ENCODE results near the gene MPHOSPH8.
A peak's percentile ranks its signal among the peaks of the same experiment; 100 is the strongest.

The MPHOSPH8 gene

DNA sequence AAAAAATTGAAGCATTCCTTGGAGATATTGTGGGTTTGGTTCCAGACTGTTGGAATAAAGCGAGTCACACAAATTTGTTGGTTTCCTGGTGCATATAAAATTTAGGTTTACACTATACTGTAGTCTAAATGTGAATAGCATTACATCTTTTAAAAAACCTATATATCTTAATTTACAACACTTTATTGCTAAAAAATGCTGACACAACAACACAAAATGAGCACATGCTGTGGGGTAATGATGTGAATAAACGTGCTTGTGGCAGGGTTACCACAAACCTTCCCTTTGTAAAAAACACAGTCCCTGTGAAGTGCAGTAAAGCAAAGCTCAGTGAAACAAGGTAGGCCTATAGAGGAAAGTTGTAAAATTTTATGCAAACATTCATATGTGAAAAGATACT lies 27.7 kb downstream of the MPHOSPH8 start:
- peaks cover 62% of the 10 kb centered on the region for H3K36me3 Mint-ChIP-seq (ENCODE audit: low read depth)
- H3K4me1 Mint-ChIP-seq, result no peaks in the 10 kb centered on the region
- H3K4me3 Mint-ChIP-seq, result no peak overlapping the region
- TF ChIP-seq, protein P1, sequence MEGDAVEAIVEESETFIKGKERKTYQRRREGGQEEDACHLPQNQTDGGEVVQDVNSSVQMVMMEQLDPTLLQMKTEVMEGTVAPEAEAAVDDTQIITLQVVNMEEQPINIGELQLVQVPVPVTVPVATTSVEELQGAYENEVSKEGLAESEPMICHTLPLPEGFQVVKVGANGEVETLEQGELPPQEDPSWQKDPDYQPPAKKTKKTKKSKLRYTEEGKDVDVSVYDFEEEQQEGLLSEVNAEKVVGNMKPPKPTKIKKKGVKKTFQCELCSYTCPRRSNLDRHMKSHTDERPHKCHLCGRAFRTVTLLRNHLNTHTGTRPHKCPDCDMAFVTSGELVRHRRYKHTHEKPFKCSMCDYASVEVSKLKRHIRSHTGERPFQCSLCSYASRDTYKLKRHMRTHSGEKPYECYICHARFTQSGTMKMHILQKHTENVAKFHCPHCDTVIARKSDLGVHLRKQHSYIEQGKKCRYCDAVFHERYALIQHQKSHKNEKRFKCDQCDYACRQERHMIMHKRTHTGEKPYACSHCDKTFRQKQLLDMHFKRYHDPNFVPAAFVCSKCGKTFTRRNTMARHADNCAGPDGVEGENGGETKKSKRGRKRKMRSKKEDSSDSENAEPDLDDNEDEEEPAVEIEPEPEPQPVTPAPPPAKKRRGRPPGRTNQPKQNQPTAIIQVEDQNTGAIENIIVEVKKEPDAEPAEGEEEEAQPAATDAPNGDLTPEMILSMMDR (IDR thresholded peaks at IDR 0.05; ENCODE audit: unreplicated experiment in 3 of 3), result no peak
- no peaks in the 10 kb centered on the region for H3K9me3 Mint-ChIP-seq
- no peaks in the 10 kb centered on the region for H3K27me3 Mint-ChIP-seq (ENCODE audit: low read depth)
- no peak overlapping the region for H3K27ac Mint-ChIP-seq

DNA sequence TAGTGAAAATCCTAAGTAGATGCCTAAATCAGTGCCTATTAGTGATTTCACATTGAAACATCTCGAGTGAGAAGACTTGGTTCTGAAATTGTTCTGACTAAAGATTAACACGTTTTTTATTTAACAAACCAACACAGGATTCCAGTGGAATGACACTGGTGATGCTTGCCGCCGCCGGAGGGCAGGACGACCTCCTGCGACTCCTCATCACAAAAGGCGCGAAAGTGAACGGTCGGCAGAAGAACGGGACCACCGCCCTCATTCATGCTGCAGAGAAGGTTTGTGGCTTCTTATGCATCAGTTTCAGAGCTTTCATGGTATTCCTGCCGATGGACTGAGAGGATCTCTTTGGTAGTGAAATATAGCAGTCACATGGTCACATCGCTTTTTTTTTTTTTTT lies 28.1 kb downstream of the MPHOSPH8 start:
- peaks cover 65% of the 10 kb centered on the region for H3K36me3 Mint-ChIP-seq (ENCODE audit: low read depth)
- H3K4me1 Mint-ChIP-seq, result no peaks in the 10 kb centered on the region
- no peaks in the 10 kb centered on the region for H3K9me3 Mint-ChIP-seq
- H3K27ac Mint-ChIP-seq, result no peak overlapping the region
- H3K27me3 Mint-ChIP-seq (ENCODE audit: low read depth), result no peaks in the 10 kb centered on the region
- TF ChIP-seq, protein P1 (IDR thresholded peaks at IDR 0.05; ENCODE audit: unreplicated experiment in 3 of 3), result no peak
- H3K4me3 Mint-ChIP-seq, result no peak overlapping the region

DNA sequence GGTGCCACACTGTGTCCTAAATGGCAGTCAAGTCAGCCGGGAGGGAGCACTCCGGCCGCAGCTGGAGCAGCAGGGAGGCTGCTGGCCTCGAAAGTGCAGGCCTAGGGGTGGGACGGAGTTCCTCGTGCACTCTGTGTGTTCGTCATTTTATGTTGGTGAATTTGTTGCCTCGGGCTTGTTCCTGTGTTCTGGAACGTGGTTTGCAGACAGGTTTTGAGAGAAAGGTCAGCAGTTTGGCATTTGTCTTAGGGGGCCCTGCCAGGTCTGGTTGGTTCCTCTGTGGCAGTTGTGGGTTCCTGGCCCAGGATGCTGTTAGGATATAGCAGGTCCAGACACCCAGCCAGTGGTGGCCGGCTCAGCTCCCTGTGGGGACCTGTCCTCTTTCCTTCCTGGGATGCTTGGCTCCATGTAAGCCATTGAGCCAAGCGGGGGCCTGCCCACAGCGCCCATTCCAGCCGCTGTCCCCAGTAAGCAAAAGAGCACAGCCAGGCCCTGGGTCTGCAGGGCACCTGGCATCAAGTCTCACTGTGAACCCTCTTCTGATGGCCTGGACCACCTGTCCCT lies 30.0 kb downstream of the MPHOSPH8 start:
- H3K4me3 Mint-ChIP-seq, result no peak overlapping the region
- TF ChIP-seq, protein P1 (IDR thresholded peaks at IDR 0.05; ENCODE audit: unreplicated experiment in 3 of 3), result no peak
- no peaks in the 10 kb centered on the region for H3K4me1 Mint-ChIP-seq
- no peak overlapping the region for H3K27ac Mint-ChIP-seq
- H3K36me3 Mint-ChIP-seq (ENCODE audit: low read depth), result peaks cover 74% of the 10 kb centered on the region
- no peaks in the 10 kb centered on the region for H3K9me3 Mint-ChIP-seq
- H3K27me3 Mint-ChIP-seq (ENCODE audit: low read depth), result no peaks in the 10 kb centered on the region

DNA sequence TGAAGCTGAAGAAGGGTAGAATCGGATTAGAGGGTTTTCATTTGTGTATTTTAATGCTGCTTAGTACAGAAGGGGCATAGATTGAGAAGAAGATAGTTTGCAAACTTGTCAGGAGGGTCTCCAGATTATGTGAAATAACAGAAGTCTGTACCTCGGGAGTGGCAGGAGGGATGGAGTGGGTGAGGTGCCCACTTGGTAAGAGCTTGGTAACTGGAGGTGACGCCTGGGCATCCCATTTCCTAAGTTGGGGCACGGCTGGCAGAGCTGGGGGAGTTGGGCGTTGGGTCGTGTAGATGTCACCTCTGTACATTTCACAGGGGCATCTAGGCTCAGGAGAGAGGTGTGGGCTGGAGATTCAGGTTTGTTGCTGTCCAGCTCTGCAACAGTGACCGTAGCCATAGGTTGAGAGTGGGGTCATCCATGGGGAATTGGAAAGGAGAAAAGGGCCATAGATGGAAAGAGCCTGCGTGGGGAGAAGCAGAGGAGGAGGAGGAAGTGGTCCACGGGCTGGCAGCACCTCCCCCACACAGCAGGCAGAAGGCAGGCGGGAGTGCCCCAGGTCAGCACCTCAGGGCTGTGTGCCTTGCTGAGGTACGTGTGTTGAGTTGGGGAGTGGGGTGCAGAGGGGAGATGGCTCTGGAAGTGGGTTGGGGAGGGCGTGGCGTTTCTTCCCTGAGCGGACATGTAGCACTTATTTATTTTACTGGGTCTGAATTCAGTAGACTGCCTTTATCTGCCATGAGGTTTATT lies 31.2 kb downstream of the MPHOSPH8 start:
- peak overlapping the region in 1 of 3 experiments; percentile 52 for H3K27ac Mint-ChIP-seq
- peaks cover 74% of the 10 kb centered on the region for H3K36me3 Mint-ChIP-seq (ENCODE audit: low read depth)
- no peaks in the 10 kb centered on the region for H3K27me3 Mint-ChIP-seq (ENCODE audit: low read depth)
- H3K9me3 Mint-ChIP-seq, result no peaks in the 10 kb centered on the region
- no peaks in the 10 kb centered on the region for H3K4me1 Mint-ChIP-seq
- TF ChIP-seq, protein P1 (IDR thresholded peaks at IDR 0.05; ENCODE audit: unreplicated experiment in 3 of 3), result no peak
- no peak overlapping the region for H3K4me3 Mint-ChIP-seq

DNA sequence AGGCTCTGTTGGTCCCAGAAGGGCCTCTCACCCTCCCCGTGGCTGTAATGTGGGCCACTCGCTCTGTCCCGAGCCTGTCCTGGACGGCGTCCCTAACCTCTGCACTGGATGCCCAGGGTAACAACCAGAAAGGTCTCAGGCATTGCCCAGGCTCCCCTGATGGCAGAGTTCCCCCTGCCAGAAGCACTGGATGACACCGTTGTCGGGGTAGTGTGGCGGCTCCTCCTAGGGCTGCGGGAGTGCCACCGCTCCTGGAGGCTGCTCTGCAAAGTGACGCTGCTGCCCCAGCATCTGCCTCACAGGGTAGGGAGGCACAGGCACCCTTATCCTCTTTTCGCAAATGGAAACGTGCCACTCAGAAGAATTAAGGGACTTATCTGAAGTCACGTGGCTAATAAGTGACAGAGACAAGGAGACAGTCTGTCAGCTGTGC lies 32.0 kb downstream of the MPHOSPH8 start:
- H3K9me3 Mint-ChIP-seq, result no peaks in the 10 kb centered on the region
- no peak overlapping the region for H3K4me3 Mint-ChIP-seq
- no peaks in the 10 kb centered on the region for H3K27me3 Mint-ChIP-seq (ENCODE audit: low read depth)
- H3K36me3 Mint-ChIP-seq (ENCODE audit: low read depth), result peaks cover 76% of the 10 kb centered on the region
- no peaks in the 10 kb centered on the region for H3K4me1 Mint-ChIP-seq
- H3K27ac Mint-ChIP-seq, result no peak overlapping the region
- TF ChIP-seq, protein P1 (IDR thresholded peaks at IDR 0.05; ENCODE audit: unreplicated experiment in 3 of 3), result no peak

DNA sequence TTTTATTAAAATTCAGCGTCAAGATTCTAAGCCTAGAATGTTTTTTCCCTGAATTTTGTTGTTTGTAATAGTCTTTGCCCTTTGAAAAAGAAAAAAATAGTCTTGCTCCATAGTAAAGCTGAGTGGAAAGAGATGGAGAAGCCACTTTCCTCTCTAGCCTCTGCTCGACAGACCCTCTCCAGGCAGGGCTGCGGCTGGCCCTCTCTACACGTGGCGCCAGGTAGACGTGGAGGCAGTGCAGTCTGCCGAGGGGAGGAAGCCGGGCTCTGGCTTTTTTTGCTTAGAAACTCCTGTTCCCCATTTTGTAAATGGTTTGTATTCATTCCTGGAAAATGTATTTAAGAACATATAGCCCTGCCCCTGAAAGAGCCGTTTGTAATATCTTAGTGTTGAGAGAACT lies 35.3 kb downstream of the MPHOSPH8 start:
- TF ChIP-seq, protein P1 (IDR thresholded peaks at IDR 0.05; ENCODE audit: unreplicated experiment in 3 of 3), result no peak
- no peaks in the 10 kb centered on the region for H3K9me3 Mint-ChIP-seq
- H3K36me3 Mint-ChIP-seq (ENCODE audit: low read depth), result peaks cover 78% of the 10 kb centered on the region
- no peaks in the 10 kb centered on the region for H3K27me3 Mint-ChIP-seq (ENCODE audit: low read depth)
- H3K4me3 Mint-ChIP-seq, result no peak overlapping the region
- peaks cover 5% of the 10 kb centered on the region for H3K4me1 Mint-ChIP-seq
- H3K27ac Mint-ChIP-seq, result no peak overlapping the region

All from nephron (organoid).